CD4-positive, alpha-beta T cell (primary cell): Measurements from ENCODE around the gene METTL22. TPM values are rescaled to one million over a fixed set of nuclear protein-coding genes. Genes with fewer than 3 reads are reported as not detected.

Source experiments
- ATAC-seq: fragments of 200-7000 bp; cut with Tn5 transposase; one replicate; pipeline ENCODE4 v1.10.0; 2022; ENCODE audit warnings: mild to moderate bottlenecking; ENCODE audit not compliant: poor library complexity
- CTCF ChIA-PET: fragments of 350-600 bp; sonication (Branson Sonifier 250); formaldehyde crosslinking; loops from one replicate; lab custom pipeline; 2021; ENCODE audit warnings: antibody characterized with exemption, inconsistent platforms; lab: Charles Lee
- POLR2A ChIA-PET: fragments of 350-600 bp; sonication (Branson Sonifier 250); formaldehyde crosslinking; loops from one replicate; lab custom pipeline; 2021; ENCODE audit warnings: antibody characterized with exemption, inconsistent platforms; lab: Charles Lee
- DNase-seq, 14 experiments: peaks; one replicate each; pipeline ENCODE4 v3.0.0-alpha.2; 2013 to 2020; ENCODE audit warnings: mixed read lengths in 2 of 14
- H3K27ac ChIP-seq, 2 donors: one replicate each; pipeline versions ENCODE4 v1.5.1 to v1.7.0; 2013; ENCODE audit warnings: low read length in 2 of 2, low read depth in 1 of 2, mild to moderate bottlenecking in 1 of 2
- H3K27me3 ChIP-seq, 2 experiments: 1 replicate in 1 of 2; 2 replicates in 1 of 2; pipeline versions ENCODE4 v1.6.1 to v1.7.0; 2013; ENCODE audit warnings: low read length in 2 of 2, control low read depth in 1 of 2, mild to moderate bottlenecking in 1 of 2, moderate library complexity in 1 of 2; ENCODE audit not compliant: insufficient read depth in 2 of 2, control insufficient read depth in 1 of 2
- H3K36me3 ChIP-seq: one replicate; pipeline ENCODE4 v1.6.1; 2013; ENCODE audit warnings: low read length, control low read depth; ENCODE audit not compliant: insufficient read depth
- H3K4me1 ChIP-seq: one replicate; pipeline ENCODE4 v1.6.1; 2013; ENCODE audit warnings: low read length, control low read depth; ENCODE audit not compliant: insufficient read depth
- H3K4me3 ChIP-seq: one replicate; pipeline ENCODE4 v1.5.1; 2013; ENCODE audit warnings: mild to moderate bottlenecking, low read length, moderate library complexity
- H3K9me3 ChIP-seq, 2 experiments: 1 replicate in 1 of 2; 2 replicates in 1 of 2; pipeline versions ENCODE4 v1.6.1 to v1.7.0; 2013; ENCODE audit warnings: low read length in 2 of 2, mild to moderate bottlenecking in 2 of 2, control low read depth in 1 of 2, moderate library complexity in 1 of 2; ENCODE audit not compliant: control insufficient read depth in 1 of 2, insufficient read depth in 1 of 2
- H3K27ac Mint-ChIP-seq: one replicate; pipeline ENCODE4 v1.8.0; 2020; ENCODE audit warnings: mixed read lengths
- H3K27me3 Mint-ChIP-seq: one replicate; pipeline ENCODE4 v1.8.0; 2021; ENCODE audit warnings: mixed read lengths
- H3K36me3 Mint-ChIP-seq: one replicate; pipeline ENCODE4 v1.8.0; 2021; ENCODE audit warnings: low read depth, mixed read lengths
- H3K4me1 Mint-ChIP-seq: one replicate; pipeline ENCODE4 v1.8.0; 2021; ENCODE audit warnings: low read depth, mixed read lengths
- H3K4me3 Mint-ChIP-seq: one replicate; pipeline ENCODE4 v1.8.0; 2020; ENCODE audit warnings: mild to moderate bottlenecking, mixed read lengths
- H3K9me3 Mint-ChIP-seq: one replicate; pipeline ENCODE4 v1.8.0; 2020; ENCODE audit warnings: mixed read lengths
- CTCF ChIP-seq: fragments of 200-600 bp; IDR thresholded peaks from one replicate; pipeline ENCODE4 v1.8.0; 2022; ENCODE audit warnings: antibody characterized with exemption, mild to moderate bottlenecking
- intact Hi-C, 2 experiments: fragments of 100-400 bp; cut with DNase I in 1 of 2; cut with micrococcal nuclease in 1 of 2; formaldehyde crosslinking; loops; one replicate each; pipeline versions ENCODE4 v1.15.1 to v1.9.0; 2023 to 2025; cut with DNase I, micrococcal nuclease
- total RNA-seq, 174 experiments: library from RNA in 2 of 174; stranded (reverse) in 2 of 174; gene quantifications; one replicate each; pipeline ENCODE4 v1.2.3 and lab custom pipeline; 2021 to 2026

METTL22 gene
- total RNA-seq, 2 experiments from 2014 or later = 23.2 to 26.5 TPM

GRCh38 chr16:8588682-8589056 is 32.8 kb upstream of the METTL22 start:
- Mint-ChIP-seq H3K9me3 (no peaks in the 10 kb centered on the region), H3K4me3 (no peak overlapping the region), H3K27me3 (peaks cover 45% of the 10 kb centered on the region), H3K4me1 (peaks cover 12% of the 10 kb centered on the region), H3K36me3 (no peaks in the 10 kb centered on the region), H3K27ac (no peak overlapping the region)
- peaks cover 0 to 17% of the 10 kb centered on the region in 2 experiments for H3K9me3 ChIP-seq
- peaks cover 10% of the 10 kb centered on the region for H3K4me1 ChIP-seq
- no peaks in the 10 kb centered on the region for H3K36me3 ChIP-seq
- peaks cover 40 to 57% of the 10 kb centered on the region in 2 experiments for H3K27me3 ChIP-seq
- H3K4me3 ChIP-seq = no peak overlapping the region
- ATAC-seq (no peak), DNase-seq (no peak)
- ChIA-PET POLR2A (no interaction called here), CTCF (no interaction called here)
- intact Hi-C loops = no loop called here
- TF ChIP-seq CTCF = no peak
- H3K27ac ChIP-seq = no peak overlapping the region

- Histone ChIP-seq H3K4me3 (no peak overlapping the region), H3K27ac (no peak overlapping the region), H3K36me3 (no peaks in the 10 kb centered on the region), H3K4me1 (peaks cover 10% of the 10 kb centered on the region), H3K9me3 (peaks cover 0 to 17% of the 10 kb centered on the region in 2 experiments), H3K27me3 (peaks cover 40 to 57% of the 10 kb centered on the region in 2 experiments)
- peaks cover 45% of the 10 kb centered on the region for H3K27me3 Mint-ChIP-seq
- H3K9me3 Mint-ChIP-seq = no peaks in the 10 kb centered on the region
- intact Hi-C loops = no loop called here
- DNase-seq (no peak), ATAC-seq (no peak)
- no peak overlapping the region for H3K27ac Mint-ChIP-seq
- H3K4me3 Mint-ChIP-seq = no peak overlapping the region
- POLR2A ChIA-PET = no interaction called here
- peaks cover 12% of the 10 kb centered on the region for H3K4me1 Mint-ChIP-seq
- H3K36me3 Mint-ChIP-seq = no peaks in the 10 kb centered on the region
- CTCF ChIA-PET = no interaction called here
- TF ChIP-seq CTCF = no peak
These were observed 32.2 kb upstream of the METTL22 start for GRCh38 chr16:8589057-8589899.

- intact Hi-C loops = no loop called here
These were observed 31.4 kb upstream of the METTL22 start, which contains the start of gene TMEM114 for GRCh38 chr16:8589900-8590688. Gene TMEM114 (minus strand): TSS chr16:8590511. CDS start chr16:8589838, 673 bp downstream.

More at GRCh38 chr16:8589900-8590688, 31.4 kb upstream of the METTL22 start, which contains the start of gene TMEM114:
- DNase-seq (no peak), ATAC-seq (no peak)
- peaks cover 12% of the 10 kb centered on the region for H3K4me1 Mint-ChIP-seq
- peaks cover 10% of the 10 kb centered on the region for H3K4me1 ChIP-seq
- no peaks in the 10 kb centered on the region for H3K9me3 Mint-ChIP-seq
- H3K36me3 Mint-ChIP-seq = no peaks in the 10 kb centered on the region
- peaks cover 42% of the 10 kb centered on the region for H3K27me3 Mint-ChIP-seq
- H3K4me3 ChIP-seq = no peak within 1 kb of the TSS
- ChIA-PET POLR2A (no interaction called here), CTCF (no interaction called here)
- H3K27me3 ChIP-seq = peaks cover 40 to 57% of the 10 kb centered on the region in 2 experiments
- no peaks in the 10 kb centered on the region for H3K36me3 ChIP-seq
- no peak for TF ChIP-seq CTCF
- peaks cover 0 to 17% of the 10 kb centered on the region in 2 experiments for H3K9me3 ChIP-seq
- H3K27ac ChIP-seq = no peak within 1 kb of the TSS
- no peak within 1 kb of the TSS for H3K27ac Mint-ChIP-seq
- H3K4me3 Mint-ChIP-seq = no peak within 1 kb of the TSS
